ENCODE data around the gene STARD10. TPM values are rescaled to one million over a fixed set of nuclear protein-coding genes. Genes with fewer than 3 reads are reported as not detected.

Gene STARD10
- total and polyA plus RNA-seq, 4 donors: 70.5 to 328 (median 232) TPM

DNA sequence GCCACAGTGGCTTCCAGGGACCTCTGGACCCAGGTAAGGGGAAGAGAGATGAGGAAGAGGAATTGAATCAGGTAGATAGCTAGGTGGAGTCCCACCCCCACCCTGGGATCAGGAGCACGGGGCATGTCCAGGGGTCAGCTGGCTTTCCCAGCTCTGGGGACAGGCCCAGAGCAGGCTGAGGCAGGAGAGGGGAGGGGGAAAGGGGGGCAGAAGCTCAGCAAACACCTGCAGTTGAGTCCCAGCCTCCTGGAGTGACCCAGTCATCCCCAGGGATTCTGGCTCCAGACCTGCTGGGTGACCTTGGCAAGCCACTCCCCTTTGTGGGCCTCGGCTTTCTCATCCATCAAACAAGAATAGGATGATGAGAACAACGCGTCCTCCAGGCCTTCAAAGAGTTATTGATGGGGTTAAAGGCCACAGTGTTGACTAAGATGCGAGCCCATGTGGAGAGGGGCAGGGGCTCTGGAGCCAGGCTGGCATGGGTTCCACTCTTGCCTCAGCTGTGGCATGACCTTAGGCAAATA, 16.0 kb downstream of the STARD10 start:
- H3K27me3 ChIP-seq (ENCODE audit: control insufficient read depth in 4 of 4, insufficient read depth in 4 of 4, low read length in 3 of 4): no peaks in the 10 kb centered on the region
- TF ChIP-seq TAF1 (conservative IDR thresholded peaks at IDR 0.05): no peak
- peak; percentile 83 for TF ChIP-seq HNF4G (IDR thresholded peaks at IDR 0.05)
- peak in 1 of 2 donors; percentile 52 for TF ChIP-seq GABPA (IDR thresholded peaks at IDR 0.05 in 1 of 2, conservative IDR thresholded peaks at IDR 0.05 in 1 of 2)
- peak; percentile 54 for TF ChIP-seq YY1 (IDR thresholded peaks at IDR 0.05)
- TF ChIP-seq SP1 (IDR thresholded peaks at IDR 0.05): peak; percentile 95
- TF ChIP-seq, protein P1, sequence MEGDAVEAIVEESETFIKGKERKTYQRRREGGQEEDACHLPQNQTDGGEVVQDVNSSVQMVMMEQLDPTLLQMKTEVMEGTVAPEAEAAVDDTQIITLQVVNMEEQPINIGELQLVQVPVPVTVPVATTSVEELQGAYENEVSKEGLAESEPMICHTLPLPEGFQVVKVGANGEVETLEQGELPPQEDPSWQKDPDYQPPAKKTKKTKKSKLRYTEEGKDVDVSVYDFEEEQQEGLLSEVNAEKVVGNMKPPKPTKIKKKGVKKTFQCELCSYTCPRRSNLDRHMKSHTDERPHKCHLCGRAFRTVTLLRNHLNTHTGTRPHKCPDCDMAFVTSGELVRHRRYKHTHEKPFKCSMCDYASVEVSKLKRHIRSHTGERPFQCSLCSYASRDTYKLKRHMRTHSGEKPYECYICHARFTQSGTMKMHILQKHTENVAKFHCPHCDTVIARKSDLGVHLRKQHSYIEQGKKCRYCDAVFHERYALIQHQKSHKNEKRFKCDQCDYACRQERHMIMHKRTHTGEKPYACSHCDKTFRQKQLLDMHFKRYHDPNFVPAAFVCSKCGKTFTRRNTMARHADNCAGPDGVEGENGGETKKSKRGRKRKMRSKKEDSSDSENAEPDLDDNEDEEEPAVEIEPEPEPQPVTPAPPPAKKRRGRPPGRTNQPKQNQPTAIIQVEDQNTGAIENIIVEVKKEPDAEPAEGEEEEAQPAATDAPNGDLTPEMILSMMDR (IDR thresholded peaks at IDR 0.05; ENCODE audit: low read depth, low read length, missing input control): no peak
- TF ChIP-seq, protein P2, sequence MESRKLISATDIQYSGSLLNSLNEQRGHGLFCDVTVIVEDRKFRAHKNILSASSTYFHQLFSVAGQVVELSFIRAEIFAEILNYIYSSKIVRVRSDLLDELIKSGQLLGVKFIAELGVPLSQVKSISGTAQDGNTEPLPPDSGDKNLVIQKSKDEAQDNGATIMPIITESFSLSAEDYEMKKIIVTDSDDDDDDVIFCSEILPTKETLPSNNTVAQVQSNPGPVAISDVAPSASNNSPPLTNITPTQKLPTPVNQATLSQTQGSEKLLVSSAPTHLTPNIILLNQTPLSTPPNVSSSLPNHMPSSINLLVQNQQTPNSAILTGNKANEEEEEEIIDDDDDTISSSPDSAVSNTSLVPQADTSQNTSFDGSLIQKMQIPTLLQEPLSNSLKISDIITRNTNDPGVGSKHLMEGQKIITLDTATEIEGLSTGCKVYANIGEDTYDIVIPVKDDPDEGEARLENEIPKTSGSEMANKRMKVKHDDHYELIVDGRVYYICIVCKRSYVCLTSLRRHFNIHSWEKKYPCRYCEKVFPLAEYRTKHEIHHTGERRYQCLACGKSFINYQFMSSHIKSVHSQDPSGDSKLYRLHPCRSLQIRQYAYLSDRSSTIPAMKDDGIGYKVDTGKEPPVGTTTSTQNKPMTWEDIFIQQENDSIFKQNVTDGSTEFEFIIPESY (IDR thresholded peaks at IDR 0.05): peak; percentile 90
- TF ChIP-seq FOXA2 (IDR thresholded peaks at IDR 0.05): peak; percentile 70
- peak; percentile 94 for TF ChIP-seq NR2F2 (IDR thresholded peaks at IDR 0.05)
- TF ChIP-seq JUND (IDR thresholded peaks at IDR 0.05): peak; percentile 83 to 86
- TF ChIP-seq RAD21 (IDR thresholded peaks at IDR 0.05): no peak
- TF ChIP-seq RXRA (IDR thresholded peaks at IDR 0.05): peak; percentile 92 to 95
- TF ChIP-seq, protein P3, sequence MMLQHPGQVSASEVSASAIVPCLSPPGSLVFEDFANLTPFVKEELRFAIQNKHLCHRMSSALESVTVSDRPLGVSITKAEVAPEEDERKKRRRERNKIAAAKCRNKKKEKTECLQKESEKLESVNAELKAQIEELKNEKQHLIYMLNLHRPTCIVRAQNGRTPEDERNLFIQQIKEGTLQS (IDR thresholded peaks at IDR 0.05): peak; percentile 86
- TF ChIP-seq, protein P4, sequence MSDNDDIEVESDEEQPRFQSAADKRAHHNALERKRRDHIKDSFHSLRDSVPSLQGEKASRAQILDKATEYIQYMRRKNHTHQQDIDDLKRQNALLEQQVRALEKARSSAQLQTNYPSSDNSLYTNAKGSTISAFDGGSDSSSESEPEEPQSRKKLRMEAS (IDR thresholded peaks at IDR 0.05): peak; percentile 91
- TF ChIP-seq, protein P5, sequence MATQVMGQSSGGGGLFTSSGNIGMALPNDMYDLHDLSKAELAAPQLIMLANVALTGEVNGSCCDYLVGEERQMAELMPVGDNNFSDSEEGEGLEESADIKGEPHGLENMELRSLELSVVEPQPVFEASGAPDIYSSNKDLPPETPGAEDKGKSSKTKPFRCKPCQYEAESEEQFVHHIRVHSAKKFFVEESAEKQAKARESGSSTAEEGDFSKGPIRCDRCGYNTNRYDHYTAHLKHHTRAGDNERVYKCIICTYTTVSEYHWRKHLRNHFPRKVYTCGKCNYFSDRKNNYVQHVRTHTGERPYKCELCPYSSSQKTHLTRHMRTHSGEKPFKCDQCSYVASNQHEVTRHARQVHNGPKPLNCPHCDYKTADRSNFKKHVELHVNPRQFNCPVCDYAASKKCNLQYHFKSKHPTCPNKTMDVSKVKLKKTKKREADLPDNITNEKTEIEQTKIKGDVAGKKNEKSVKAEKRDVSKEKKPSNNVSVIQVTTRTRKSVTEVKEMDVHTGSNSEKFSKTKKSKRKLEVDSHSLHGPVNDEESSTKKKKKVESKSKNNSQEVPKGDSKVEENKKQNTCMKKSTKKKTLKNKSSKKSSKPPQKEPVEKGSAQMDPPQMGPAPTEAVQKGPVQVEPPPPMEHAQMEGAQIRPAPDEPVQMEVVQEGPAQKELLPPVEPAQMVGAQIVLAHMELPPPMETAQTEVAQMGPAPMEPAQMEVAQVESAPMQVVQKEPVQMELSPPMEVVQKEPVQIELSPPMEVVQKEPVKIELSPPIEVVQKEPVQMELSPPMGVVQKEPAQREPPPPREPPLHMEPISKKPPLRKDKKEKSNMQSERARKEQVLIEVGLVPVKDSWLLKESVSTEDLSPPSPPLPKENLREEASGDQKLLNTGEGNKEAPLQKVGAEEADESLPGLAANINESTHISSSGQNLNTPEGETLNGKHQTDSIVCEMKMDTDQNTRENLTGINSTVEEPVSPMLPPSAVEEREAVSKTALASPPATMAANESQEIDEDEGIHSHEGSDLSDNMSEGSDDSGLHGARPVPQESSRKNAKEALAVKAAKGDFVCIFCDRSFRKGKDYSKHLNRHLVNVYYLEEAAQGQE (IDR thresholded peaks at IDR 0.05): peak; percentile 60
- peak; percentile 14 to 44 for TF ChIP-seq EGR1 (IDR thresholded peaks at IDR 0.05; ENCODE audit: low read depth in 2 of 2)
- TF ChIP-seq FOXA1 (IDR thresholded peaks at IDR 0.05): no peak
- TF ChIP-seq HNF4A (conservative IDR thresholded peaks at IDR 0.05): peak; percentile 80 to 86

More for the DNA sequence above, 16.0 kb downstream of the STARD10 start:
- Histone ChIP-seq H3K9me3 (ENCODE audit: control insufficient read depth in 4 of 4, low read length in 3 of 4) (no peaks in the 10 kb centered on the region), H3K27ac (ENCODE audit: low read depth in 1 of 2, low read length in 2 of 2) (peak overlapping the region; percentile 86 to 92), H3K9ac (ENCODE audit: low read depth in 1 of 2, low read length in 2 of 2) (no peak overlapping the region), H3K4me3 (ENCODE audit: low read depth in 1 of 3, low read length in 3 of 3) (no peak overlapping the region), H3K4me1 (ENCODE audit: control insufficient read depth in 4 of 4, insufficient read depth in 4 of 4, low read length in 3 of 4) (peaks cover 13 to 93% (median 81%) of the 10 kb centered on the region in 4 donors), H3K36me3 (ENCODE audit: control insufficient read depth in 4 of 4, insufficient read depth in 3 of 4, low read depth in 1 of 4, low read length in 3 of 4) (no peaks in the 10 kb centered on the region)
- WGBS: 27% methylated on average over 5 of the region's 5 CpGs
- no peak for DNase-seq (ENCODE audit: low spot score)
